Activated T-cell treated with anti-CD3 and anti-CD28 coated beads, Interleukin-2, amount 50 U/mL, for 24 hours (primary cell): ENCODE results near the gene RAB24.
A peak's percentile ranks its signal among the peaks of the same experiment; 100 is the strongest.

Experiments used
- DNase-seq: peaks from one replicate; pipeline ENCODE4 v3.0.0-alpha.2; 2020
- H3K27ac Mint-ChIP-seq: 2 replicates; pipeline ENCODE4 v1.8.0; 2020; ENCODE audit warnings: mild to moderate bottlenecking, mixed read lengths
- H3K27me3 Mint-ChIP-seq: 2 replicates; pipeline ENCODE4 v1.8.0; 2020; ENCODE audit warnings: mixed read lengths
- H3K36me3 Mint-ChIP-seq: 2 replicates; pipeline ENCODE4 v1.8.0; 2020; ENCODE audit warnings: low read depth, mixed read lengths
- H3K4me1 Mint-ChIP-seq: 2 replicates; pipeline ENCODE4 v1.8.0; 2020; ENCODE audit warnings: low read depth, mixed read lengths
- H3K4me3 Mint-ChIP-seq: 2 replicates; pipeline ENCODE4 v1.8.0; 2020; ENCODE audit warnings: mild to moderate bottlenecking, moderate library complexity, mixed read lengths
- H3K9me3 Mint-ChIP-seq: 2 replicates; pipeline ENCODE4 v1.8.0; 2020; ENCODE audit warnings: mixed read lengths

The RAB24 gene

DNA sequence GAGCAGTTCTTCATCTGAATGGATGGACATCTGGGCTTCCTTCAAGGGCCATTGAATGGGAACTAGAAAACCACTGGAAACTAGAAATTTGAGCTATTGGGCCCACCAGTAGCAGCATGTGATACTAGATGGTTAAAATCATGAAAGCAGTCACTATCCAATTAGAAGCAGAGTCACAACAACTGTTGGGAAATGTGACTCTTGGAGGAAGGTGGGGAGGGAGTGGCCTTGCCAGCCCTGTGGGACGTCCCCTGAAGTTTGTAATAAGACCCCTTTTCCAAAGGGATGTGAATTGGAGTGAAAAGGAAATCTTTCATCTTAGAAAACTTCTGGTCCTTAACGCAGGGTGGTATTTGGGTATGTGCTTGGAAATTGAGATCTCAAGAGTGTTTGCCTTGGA lies 5.6 kb downstream of the RAB24 start:
- Mint-ChIP-seq H3K36me3 (peaks cover 77% of the 10 kb centered on the region), H3K27ac (peak overlapping the region; percentile 22), H3K4me1 (peaks cover 67% of the 10 kb centered on the region), H3K9me3 (no peaks in the 10 kb centered on the region), H3K27me3 (no peaks in the 10 kb centered on the region), H3K4me3 (no peak overlapping the region)
- DNase-seq = no peak

DNA sequence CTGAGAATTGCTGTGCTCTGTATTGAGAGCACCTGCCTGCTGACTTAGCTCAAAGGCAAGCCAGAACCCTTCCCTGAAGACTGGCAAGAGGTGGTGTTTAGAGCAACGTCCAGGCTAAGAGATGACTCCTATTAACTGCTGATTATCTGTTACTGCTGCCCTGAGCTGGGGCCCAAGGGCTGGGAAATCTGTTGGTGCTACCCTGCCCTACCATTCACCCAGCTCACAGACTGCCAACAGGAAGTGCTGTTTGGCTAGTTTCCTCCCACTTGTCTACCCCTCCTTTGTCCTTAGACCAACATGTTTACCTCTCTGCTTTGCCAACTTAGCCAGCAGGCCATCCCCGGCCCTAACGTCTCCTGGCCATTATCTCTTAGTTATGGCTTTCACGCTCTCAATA lies 6.9 kb downstream of the RAB24 start:
- H3K27ac Mint-ChIP-seq = peak overlapping the region; percentile 76
- no peak for DNase-seq
- H3K27me3 Mint-ChIP-seq = no peaks in the 10 kb centered on the region
- H3K4me3 Mint-ChIP-seq = no peak overlapping the region
- peaks cover 80% of the 10 kb centered on the region for H3K36me3 Mint-ChIP-seq
- H3K4me1 Mint-ChIP-seq = peaks cover 56% of the 10 kb centered on the region
- no peaks in the 10 kb centered on the region for H3K9me3 Mint-ChIP-seq

DNA sequence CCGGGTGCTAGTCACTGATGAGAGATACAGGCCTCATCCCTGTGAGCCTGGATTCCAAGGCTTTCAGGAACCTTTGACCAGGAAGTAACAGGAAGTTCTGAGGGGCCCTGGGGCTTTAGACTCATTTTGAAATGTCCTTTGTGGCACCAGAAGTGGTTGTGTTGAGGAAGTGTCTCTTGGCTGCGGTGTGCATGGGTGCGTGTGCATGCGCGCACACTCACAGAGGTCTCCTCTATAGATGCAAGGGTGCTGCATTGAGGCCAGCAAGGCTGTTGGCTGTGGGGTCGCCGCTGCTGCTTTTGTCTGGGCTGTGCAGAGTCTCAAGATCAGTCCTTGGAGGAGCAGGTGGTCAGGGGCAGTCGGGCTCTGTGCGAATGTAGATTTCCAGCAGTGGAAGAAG lies 7.6 kb downstream of the RAB24 start:
- H3K9me3 Mint-ChIP-seq = no peaks in the 10 kb centered on the region
- peak overlapping the region; percentile 76 for H3K27ac Mint-ChIP-seq
- H3K4me3 Mint-ChIP-seq = no peak overlapping the region
- peaks cover 49% of the 10 kb centered on the region for H3K4me1 Mint-ChIP-seq
- no peak for DNase-seq
- H3K36me3 Mint-ChIP-seq = peaks cover 77% of the 10 kb centered on the region
- no peaks in the 10 kb centered on the region for H3K27me3 Mint-ChIP-seq

DNA sequence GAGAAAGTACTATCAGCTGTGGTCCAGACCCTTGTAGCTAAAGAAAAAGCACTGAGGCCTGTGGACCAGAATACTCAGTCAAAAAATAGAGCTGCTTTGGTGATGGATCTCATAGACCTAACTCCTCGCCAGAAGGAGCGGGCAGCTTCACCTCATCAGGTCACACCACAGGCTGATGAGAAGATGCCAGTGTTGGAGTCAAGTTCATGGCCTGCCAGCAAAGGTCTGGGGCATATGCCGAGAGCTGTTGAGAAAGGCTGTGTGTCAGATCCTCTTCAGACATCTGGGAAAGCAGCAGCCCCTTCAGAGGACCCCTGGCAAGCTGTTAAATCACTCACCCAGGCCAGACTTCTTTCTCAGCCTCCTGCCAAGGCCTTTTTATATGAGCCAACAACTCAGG lies 8.9 kb downstream of the RAB24 start:
- no peak for DNase-seq
- Mint-ChIP-seq H3K27me3 (no peaks in the 10 kb centered on the region), H3K4me1 (peaks cover 38% of the 10 kb centered on the region), H3K27ac (peak overlapping the region; percentile 55), H3K9me3 (no peaks in the 10 kb centered on the region), H3K4me3 (no peak overlapping the region), H3K36me3 (peaks cover 80% of the 10 kb centered on the region)

DNA sequence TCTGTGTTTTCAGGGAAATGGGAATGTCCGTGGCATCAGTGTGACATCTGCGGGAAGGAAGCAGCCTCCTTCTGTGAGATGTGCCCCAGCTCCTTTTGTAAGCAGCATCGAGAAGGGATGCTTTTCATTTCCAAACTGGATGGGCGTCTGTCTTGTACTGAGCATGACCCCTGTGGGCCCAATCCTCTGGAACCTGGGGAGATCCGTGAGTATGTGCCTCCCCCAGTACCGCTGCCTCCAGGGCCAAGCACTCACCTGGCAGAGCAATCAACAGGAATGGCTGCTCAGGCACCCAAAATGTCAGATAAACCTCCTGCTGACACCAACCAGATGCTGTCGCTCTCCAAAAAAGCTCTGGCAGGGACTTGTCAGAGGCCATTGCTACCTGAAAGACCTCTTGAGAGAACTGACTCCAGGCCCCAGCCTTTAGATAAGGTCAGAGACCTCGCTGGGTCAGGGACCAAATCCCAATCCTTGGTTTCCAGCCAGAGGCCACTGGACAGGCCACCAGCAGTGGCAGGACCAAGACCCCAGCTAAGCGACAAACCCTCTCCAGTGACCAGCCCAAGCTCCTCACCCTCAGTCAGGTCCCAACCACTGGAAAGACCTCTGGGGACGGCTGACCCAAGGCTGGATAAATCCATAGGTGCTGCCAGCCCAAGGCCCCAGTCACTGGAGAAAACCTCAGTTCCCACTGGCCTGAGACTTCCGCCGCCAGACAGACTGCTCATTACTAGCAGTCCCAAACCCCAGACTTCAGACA lies 9.5 kb downstream of the RAB24 start:
- H3K4me1 Mint-ChIP-seq = peaks cover 33% of the 10 kb centered on the region
- no peaks in the 10 kb centered on the region for H3K9me3 Mint-ChIP-seq
- H3K27ac Mint-ChIP-seq = peak overlapping the region; percentile 55
- H3K27me3 Mint-ChIP-seq = no peaks in the 10 kb centered on the region
- no peak overlapping the region for H3K4me3 Mint-ChIP-seq
- DNase-seq = no peak
- H3K36me3 Mint-ChIP-seq = peaks cover 86% of the 10 kb centered on the region

DNA sequence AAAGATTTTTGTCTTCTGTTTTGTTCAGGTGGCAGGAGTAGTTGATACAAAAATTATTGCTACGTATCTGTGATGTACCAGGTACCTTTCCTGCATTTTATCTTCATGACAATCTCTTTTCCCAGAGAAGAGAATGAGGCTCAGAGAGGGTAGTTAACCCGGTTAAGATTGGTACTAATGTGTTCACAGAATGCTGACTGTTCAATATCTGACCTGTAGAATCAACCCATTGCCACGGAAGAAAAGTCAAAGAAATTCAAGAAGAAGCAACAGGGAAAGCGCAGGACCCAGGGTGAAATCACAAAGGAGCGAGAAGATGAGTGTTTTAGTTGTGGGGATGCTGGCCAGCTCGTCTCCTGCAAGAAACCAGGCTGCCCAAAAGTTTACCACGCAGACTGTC lies 11.8 kb downstream of the RAB24 start:
- H3K9me3 Mint-ChIP-seq = no peaks in the 10 kb centered on the region
- peaks cover 92% of the 10 kb centered on the region for H3K36me3 Mint-ChIP-seq
- no peak for DNase-seq
- H3K27ac Mint-ChIP-seq = no peak overlapping the region
- peaks cover 22% of the 10 kb centered on the region for H3K4me1 Mint-ChIP-seq
- H3K27me3 Mint-ChIP-seq = no peaks in the 10 kb centered on the region
- H3K4me3 Mint-ChIP-seq = no peak overlapping the region

DNA sequence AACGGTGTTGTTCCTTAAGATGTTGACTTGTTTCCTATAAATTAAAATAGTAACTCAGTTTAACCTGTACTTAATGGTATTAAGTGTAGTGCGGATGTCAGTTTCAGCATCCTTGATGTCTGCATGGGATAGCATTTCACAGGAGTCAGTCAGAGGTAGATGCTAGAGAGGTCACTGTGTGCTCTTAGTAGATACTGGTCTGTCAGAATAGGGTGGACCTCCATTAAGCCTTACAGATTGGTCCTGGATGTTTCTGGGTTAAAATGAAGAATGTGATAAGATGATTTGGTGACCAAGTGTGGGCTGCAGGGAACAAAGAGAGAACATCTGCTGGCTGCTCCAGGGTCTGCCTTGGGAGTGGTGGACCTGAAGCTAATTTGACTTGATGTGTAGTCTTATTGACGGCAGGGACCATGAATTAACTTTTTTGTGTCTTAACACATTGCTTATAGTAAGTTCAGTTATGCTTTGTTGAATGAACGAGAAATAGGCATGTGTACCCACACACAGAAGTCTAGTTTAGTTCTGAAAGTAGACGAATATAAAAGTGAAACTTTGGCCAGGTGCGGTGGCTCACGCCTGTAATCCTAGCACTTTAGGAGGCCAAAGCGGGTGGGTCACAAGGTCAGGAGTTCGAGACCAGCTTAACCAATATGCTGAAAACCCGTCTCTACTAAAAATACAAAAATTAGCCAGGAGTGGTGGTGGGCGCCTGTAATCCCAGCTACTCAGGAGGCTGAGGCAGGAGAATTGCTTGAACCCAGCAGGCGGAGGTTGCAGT lies 12.5 kb downstream of the RAB24 start:
- peak overlapping the region; percentile 45 for H3K27ac Mint-ChIP-seq
- no peaks in the 10 kb centered on the region for H3K27me3 Mint-ChIP-seq
- no peak overlapping the region for H3K4me3 Mint-ChIP-seq
- H3K9me3 Mint-ChIP-seq = no peaks in the 10 kb centered on the region
- H3K4me1 Mint-ChIP-seq = peaks cover 14% of the 10 kb centered on the region
- no peak for DNase-seq
- H3K36me3 Mint-ChIP-seq = peaks cover 92% of the 10 kb centered on the region

DNA sequence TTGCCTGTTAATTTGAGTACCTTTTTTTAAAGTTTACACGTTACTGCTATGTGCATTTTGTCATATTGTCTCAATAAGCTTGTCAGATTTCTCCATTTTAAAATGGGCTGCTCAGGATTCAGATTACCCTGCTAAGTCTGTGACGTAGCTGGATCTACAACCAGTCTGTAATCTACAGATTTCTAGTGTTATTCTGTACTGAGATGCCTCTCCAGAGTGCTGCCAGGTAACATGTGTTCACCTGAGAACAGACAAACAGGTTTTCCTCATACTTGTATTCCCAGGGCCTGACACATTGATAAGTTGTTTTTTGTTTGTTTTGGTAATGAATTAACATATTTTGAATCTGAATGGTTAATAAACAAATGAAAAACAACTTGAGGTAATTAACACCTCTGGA lies 15.3 kb downstream of the RAB24 start:
- no peak overlapping the region for H3K27ac Mint-ChIP-seq
- no peaks in the 10 kb centered on the region for H3K27me3 Mint-ChIP-seq
- no peaks in the 10 kb centered on the region for H3K4me1 Mint-ChIP-seq
- no peak overlapping the region for H3K4me3 Mint-ChIP-seq
- peaks cover 91% of the 10 kb centered on the region for H3K36me3 Mint-ChIP-seq
- no peak for DNase-seq
- no peaks in the 10 kb centered on the region for H3K9me3 Mint-ChIP-seq

DNA sequence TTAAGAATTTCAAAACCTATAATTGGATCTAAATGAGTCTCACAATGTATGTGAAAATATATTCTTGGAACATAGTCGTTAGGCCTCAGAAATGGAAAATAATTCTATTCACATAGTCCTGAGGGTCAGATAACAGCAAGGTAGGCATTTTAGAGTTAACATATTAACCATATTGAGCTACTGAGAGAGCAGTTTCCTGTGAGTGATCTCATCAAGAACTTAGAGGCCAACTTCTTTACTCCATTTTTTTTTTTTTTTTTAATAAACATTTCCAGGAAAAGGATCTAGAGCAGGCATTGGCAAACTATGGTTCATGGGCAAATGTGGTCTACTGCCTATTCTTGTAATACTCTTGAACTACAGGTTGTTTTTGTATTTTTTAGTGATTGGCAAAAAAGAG lies 26.6 kb downstream of the RAB24 start:
- DNase-seq = no peak
- Mint-ChIP-seq H3K36me3 (peaks cover 85% of the 10 kb centered on the region), H3K27me3 (no peaks in the 10 kb centered on the region), H3K27ac (peak overlapping the region; percentile 39), H3K4me3 (no peak overlapping the region), H3K9me3 (no peaks in the 10 kb centered on the region), H3K4me1 (peaks cover 7% of the 10 kb centered on the region)

DNA sequence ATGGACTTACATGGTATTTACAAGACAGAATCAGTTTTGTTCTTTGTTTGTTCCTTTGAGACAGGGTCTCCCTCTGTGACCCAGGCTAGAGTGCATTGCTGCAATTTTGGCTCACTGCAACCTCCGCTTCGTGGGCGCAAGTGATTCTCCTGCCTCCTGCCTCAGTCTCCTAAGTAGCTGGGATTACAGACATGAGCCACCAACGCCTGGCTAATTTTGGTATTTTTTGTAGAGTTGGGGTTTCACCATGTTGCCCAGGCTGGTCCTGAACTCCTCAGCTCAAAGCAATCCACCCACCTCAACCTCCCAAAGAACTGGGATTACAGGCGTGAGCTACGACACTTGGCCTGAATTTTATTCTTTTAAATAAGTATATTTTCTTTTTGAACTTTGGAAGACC lies 27.6 kb downstream of the RAB24 start:
- DNase-seq = no peak
- Mint-ChIP-seq H3K4me3 (no peak overlapping the region), H3K27ac (no peak overlapping the region), H3K36me3 (peaks cover 86% of the 10 kb centered on the region), H3K9me3 (no peaks in the 10 kb centered on the region), H3K27me3 (no peaks in the 10 kb centered on the region), H3K4me1 (peaks cover 5% of the 10 kb centered on the region)

DNA sequence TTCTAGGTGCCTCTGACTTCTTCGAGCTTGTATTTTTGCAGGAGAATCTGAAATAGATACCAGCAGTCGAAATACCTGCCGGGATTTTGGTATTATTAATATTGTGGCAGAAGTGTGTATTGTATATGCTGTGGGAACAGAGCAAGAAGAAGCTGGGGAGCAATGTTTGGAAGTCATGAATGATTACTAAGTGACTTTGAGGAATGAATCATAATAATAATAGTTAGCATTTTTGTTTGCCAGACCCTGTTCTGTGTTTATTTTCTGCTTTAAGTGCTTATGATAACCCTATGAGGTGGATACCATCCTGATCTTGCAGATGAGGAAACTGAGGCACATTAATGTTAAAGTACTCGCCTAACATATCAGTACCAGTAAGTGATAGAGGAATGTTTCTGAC lies 32.4 kb downstream of the RAB24 start:
- H3K27me3 Mint-ChIP-seq = no peaks in the 10 kb centered on the region
- DNase-seq = no peak
- peaks cover 85% of the 10 kb centered on the region for H3K36me3 Mint-ChIP-seq
- H3K27ac Mint-ChIP-seq = no peak overlapping the region
- no peaks in the 10 kb centered on the region for H3K4me1 Mint-ChIP-seq
- H3K4me3 Mint-ChIP-seq = no peak overlapping the region
- no peaks in the 10 kb centered on the region for H3K9me3 Mint-ChIP-seq

DNA sequence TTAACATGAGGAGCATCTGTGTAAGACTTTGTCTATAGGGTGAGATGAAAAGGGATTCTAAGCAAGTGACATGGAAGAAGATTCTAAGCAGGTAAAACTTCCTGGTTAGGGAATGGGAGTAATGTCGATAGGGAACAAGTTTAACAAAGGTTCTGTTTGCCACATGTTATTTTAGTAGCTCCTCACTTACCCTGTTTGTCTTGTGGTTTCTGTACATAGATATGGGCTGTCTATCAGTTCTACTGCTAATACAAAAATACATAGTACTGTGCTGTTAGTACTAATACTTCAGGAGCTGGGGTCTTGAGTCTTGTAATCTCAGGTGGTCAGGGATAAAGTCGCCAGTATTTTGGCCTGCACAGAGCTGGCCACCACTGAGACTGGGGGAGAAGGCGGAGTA lies 32.9 kb downstream of the RAB24 start:
- Mint-ChIP-seq H3K36me3 (peaks cover 86% of the 10 kb centered on the region), H3K9me3 (no peaks in the 10 kb centered on the region), H3K4me3 (no peak overlapping the region), H3K4me1 (no peaks in the 10 kb centered on the region), H3K27me3 (no peaks in the 10 kb centered on the region), H3K27ac (no peak overlapping the region)
- DNase-seq = no peak

DNA sequence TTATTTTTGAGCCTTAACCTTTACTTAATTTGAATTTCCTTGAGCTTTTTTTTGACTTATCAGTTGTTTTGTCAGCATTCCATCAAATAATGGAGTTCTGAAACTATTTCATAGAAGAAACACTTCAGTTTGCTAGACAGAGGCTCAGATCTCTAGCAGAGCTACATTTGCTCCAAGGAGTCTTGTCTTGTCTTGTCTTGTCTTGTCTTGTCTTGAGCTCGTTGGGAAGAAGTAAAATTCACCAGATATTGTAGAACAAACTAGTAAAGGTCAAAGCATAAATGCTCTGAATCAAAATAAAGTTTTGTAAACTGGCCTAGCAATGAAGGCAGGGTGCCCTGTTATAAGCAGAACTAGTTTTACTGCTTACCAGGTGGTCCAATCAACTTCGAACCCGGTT lies 33.5 kb downstream of the RAB24 start:
- Mint-ChIP-seq H3K27me3 (no peaks in the 10 kb centered on the region), H3K27ac (no peak overlapping the region), H3K4me3 (no peak overlapping the region), H3K9me3 (no peaks in the 10 kb centered on the region), H3K36me3 (peaks cover 88% of the 10 kb centered on the region), H3K4me1 (no peaks in the 10 kb centered on the region)
- DNase-seq = no peak

DNA sequence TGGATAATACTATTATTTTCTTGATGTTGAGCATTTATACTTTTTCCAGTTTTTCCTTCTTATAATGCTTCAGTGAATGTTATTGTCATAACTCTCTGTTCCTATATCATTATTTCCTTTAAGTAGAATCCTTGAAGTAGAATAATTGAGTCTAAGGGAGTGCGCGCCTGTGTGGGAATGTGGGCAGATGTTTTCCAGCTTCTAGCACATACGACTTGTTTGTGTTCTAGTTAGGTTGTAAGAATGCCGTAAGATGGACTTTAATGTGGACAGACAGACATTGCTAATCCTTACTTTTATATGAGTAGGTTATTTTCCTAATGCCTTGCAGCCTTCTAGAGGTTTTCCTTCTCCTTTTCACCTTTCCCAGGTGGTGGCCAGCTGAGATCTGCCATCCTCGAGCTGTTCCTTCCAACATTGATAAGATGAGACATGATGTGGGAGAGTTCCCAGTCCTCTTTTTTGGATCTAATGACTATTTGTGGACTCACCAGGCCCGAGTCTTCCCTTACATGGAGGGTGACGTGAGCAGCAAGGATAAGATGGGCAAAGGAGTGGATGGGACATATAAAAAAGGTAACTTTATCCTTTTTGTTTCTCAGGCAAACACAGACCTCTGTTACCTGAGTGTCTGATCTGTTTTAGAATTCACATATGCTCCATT lies 34.2 kb downstream of the RAB24 start:
- Mint-ChIP-seq H3K27me3 (no peaks in the 10 kb centered on the region), H3K9me3 (no peaks in the 10 kb centered on the region), H3K4me3 (no peak overlapping the region)

DNA sequence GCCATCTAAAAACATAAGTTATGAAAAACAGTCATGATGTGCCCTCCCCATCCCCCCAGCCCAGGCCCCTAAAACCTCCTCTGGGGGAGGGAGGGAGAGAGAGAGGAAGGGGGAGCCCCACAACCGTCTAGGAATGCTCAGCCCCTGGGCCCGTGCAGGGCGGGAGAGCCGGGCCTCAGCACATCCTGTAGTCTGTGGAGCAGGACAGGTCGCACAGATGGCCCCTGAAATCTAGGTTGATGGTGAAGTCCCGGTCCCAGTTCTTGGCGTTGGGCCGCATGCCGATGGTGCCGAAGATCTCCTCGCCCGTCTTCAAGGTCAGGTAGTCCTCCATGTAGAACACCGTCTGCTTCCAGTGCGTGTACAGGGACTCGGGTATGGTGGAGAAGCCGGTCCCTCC lies 38.1 kb downstream of the RAB24 start:
- Mint-ChIP-seq H3K36me3 (peaks cover 91% of the 10 kb centered on the region), H3K27ac (no peak overlapping the region)

More for the DNA sequence above, 34.2 kb downstream of the RAB24 start:
- peaks cover 89% of the 10 kb centered on the region for H3K36me3 Mint-ChIP-seq
- no peak overlapping the region for H3K27ac Mint-ChIP-seq
- no peak for DNase-seq
- peaks cover 2% of the 10 kb centered on the region for H3K4me1 Mint-ChIP-seq

More for the DNA sequence above, 38.1 kb downstream of the RAB24 start:
- H3K27me3 Mint-ChIP-seq = no peaks in the 10 kb centered on the region
- DNase-seq = no peak
- no peaks in the 10 kb centered on the region for H3K9me3 Mint-ChIP-seq
- peaks cover 8% of the 10 kb centered on the region for H3K4me1 Mint-ChIP-seq
- H3K4me3 Mint-ChIP-seq = no peak overlapping the region
